Stimulated activated naive CD8-positive, alpha-beta T cell treated with anti-CD3 and anti-CD28 coated beads, Interleukin-15, Interleukin-2, amounts not matched to agents 100 U/mL and 50 U/mL, for 24 hours (primary cell): ENCODE measurements around the gene ZNF280C.
A peak's percentile ranks its signal among the peaks of the same experiment; 100 is the strongest.
"Not testable (repeated sequence)": the region's sequence is repeated elsewhere in the genome, so short reads cannot be mapped to it uniquely, and the experiment has no call there.

Experiments used
- ATAC-seq: fragments of 150-1000 bp; cut with Tn5 transposase; one replicate; pipeline ENCODE4 v1.10.0; 2021
- DNase-seq: peaks from one replicate; pipeline ENCODE4 v3.0.0; 2021

ZNF280C gene

GRCh38 chrX:130261296-130261893 lies 7.3 kb downstream of the ZNF280C start:
- no peak for DNase-seq
- no peak for ATAC-seq

- DNase-seq (no peak), ATAC-seq (no peak)
Observed at GRCh38 chrX:130260316-130260715, 8.4 kb downstream of the ZNF280C start.

DNA sequence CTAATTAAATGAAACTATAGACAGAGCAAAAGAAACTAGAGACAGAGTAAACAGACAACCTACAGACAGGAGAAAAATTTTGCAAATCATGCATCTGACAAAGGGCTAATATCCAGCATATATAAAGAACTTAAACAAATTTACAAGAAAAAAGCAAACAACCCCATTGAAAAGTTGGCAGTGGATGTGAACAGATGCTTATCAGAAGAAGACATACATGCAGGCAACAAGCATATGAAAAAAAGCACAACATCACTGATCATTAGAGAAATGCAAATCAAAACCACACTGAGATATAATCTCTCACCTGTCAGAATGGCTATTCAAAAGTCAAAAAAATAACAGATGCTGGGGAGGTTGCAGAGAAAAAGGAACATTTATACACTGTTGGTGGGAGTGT lies 14.8 kb downstream of the ZNF280C start:
- no peak for ATAC-seq

DNA sequence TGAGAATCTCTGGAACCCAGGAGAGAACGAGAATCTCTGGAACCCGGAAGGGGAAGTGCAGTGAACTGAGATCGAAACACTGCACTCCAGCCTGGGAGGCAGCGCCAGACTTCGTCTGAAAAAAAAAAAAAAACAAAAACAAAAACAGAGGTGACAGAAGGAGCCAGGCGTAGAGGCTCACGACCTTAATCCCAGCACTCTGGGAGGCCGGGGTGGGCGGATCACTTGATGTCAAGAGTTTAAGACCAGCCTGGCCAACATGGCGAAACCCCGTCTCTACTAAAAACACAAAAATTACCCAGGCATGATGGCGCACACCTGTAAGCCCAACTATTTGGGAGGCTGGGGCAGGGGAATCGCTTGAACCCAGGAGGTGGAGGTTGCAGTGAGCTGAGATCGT lies 17.0 kb downstream of the ZNF280C start:
- ATAC-seq, result no peak

More for the DNA sequence above, 14.8 kb downstream of the ZNF280C start:
- DNase-seq, result no peak

GRCh38 chrX:130247996-130248395 lies 20.7 kb downstream of the ZNF280C start:
- ATAC-seq (no peak), DNase-seq (no peak)

More for the DNA sequence above, 17.0 kb downstream of the ZNF280C start:
- no peak for DNase-seq

DNA sequence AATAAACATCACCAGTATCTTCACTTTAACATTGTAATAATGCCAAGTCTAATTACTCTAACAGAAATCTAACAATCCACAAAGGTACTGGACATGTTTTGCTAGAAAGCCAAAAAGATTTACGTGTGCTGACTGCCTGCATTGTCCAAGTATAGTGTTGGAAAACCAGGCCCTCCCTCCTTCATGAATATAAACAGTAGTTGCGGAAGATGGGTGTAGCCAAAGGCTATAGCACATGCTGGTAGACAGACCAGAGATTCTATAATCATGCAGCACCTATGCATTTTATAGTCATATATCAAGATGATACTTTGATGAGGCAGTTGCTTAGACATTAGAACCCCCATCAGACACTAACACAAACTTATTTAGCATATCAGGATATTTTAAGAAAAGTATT lies 22.6 kb downstream of the ZNF280C start:
- no peak for ATAC-seq
- DNase-seq, result no peak

DNA sequence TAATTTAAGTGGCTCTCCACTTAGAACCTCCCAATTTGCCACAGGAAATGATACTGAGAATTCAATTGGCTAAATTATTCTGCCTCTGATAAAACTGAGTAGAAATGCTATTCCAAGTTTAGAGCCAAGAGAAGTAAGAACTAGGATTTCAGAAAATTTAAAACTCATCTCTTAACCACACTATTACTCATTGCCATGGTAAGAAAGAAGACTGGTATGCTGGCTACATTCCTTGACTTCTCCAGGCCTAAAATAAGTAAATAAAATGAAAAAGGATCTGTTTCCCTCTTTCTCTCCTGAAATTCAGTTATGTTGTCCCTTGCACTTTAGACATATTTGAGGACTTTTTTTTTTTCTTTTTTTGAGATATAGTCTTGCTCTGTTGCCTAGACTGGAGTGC lies 23.3 kb downstream of the ZNF280C start:
- no peak for ATAC-seq
- no peak for DNase-seq

- not testable (repeated sequence) for ATAC-seq, DNase-seq
Observed at GRCh38 chrX:130231184-130231583, 37.5 kb downstream of the ZNF280C start.

DNA sequence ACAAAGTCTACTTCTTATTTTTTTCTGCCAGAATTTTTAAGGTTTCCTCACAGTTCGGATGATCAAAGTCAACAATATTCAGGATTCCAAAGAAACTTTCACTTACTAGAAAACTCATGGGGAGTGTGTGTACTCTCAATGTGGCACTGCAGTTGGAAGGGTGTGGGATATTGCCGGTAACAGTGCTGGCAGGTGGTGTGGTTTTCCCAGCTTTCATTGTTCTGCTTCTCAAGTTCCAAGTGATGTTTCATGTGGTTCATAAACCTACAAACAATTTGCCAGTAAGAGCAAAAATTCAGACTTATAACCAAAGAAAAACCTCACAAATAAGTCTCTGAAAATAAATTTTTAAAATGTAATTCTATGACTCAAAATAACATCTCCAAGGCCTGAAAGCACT lies 39.8 kb downstream of the ZNF280C start:
- DNase-seq (no peak), ATAC-seq (no peak)

- DNase-seq, result no peak
- no peak for ATAC-seq
Observed at GRCh38 chrX:130224810-130225209, 43.9 kb downstream of the ZNF280C start.

- DNase-seq (no peak), ATAC-seq (no peak)
Observed at GRCh38 chrX:130216320-130216719, 52.4 kb downstream of the ZNF280C start.

DNA sequence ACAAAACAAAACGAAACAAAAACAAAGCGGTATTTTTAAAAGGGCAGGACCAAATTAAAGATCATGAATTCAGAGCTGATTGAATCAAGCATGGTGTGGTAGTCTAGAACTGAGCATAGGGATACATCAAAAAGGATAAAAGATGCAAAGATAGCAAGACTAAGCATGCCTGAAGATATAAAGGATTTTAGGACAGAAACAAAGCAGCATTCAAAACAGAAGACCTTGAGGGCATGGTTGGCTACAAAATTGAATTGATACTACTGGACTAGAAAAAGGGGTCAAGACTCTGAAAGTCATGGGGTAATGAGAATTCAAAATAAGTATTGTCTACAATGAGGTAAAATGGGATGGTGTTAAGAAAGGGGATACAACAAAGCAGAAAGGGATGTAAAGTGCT lies 55.3 kb downstream of the ZNF280C start:
- no peak for ATAC-seq
- no peak for DNase-seq

DNA sequence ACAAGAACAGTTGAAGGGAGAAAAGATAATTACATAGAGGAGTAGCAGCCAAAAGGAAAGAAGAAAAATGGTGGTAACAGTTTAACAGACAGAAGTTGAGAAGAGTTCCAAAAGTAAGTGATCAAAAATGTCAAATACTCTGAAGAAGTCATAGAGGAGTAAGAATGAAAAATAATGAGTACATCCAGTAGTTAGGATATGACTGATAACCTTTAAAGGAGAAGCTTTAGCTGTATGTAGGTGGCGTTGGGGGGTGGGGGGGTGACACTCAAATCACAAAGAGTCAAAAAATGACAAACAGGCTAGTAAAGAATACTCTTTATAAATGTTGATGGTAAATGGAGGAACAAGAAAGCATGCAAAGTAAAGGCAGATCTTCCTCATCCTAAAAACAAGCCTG lies 56.3 kb downstream of the ZNF280C start:
- DNase-seq, result no peak
- ATAC-seq, result peak; percentile 61

DNA sequence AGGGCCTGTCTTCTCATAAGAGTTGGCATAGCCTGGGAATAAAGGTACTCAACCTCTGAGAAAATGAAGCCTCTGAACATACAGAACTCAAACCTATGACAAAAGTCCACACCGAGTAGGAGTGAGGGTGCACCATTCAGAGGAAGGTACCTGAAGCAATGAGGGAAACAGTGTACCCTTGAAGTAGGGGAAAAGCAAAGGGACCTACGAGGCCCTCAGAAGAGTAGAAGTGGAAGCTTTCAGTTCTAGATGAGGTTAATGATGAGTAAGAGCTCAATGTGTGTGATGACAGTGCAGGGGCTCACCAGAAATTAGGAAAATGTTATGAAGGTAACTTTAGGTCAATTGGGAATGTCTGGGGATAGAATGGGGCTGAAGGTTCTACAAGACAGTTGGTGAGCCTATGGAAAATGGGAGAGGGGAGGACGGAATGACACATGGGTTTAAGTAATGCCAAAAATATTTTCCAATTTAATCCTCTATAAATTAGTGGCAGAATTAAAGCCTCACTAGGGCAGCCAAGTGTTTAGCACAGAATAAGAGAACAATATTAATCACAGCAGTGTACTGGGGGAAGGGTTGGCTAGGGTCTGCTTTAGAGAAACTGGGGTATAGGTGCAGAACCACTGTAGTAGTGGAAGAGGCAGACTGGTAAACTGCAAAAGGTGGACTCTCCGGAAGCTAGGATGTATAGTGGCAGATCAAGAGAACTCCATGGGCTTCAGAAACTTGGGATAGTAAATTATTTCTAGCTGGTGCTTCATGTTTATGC lies 57.1 kb downstream of the ZNF280C start:
- DNase-seq (no peak), ATAC-seq (peak; percentile 90)

- ATAC-seq, result no peak
- DNase-seq, result no peak
Observed at GRCh38 chrX:130204647-130205046, 64.1 kb downstream of the ZNF280C start.

- ATAC-seq, result no peak
- no peak for DNase-seq
Observed at GRCh38 chrX:130197464-130197863, 71.2 kb downstream of the ZNF280C start.

- ATAC-seq (no peak), DNase-seq (no peak)
Observed at GRCh38 chrX:130196466-130196865, 72.2 kb downstream of the ZNF280C start.

DNA sequence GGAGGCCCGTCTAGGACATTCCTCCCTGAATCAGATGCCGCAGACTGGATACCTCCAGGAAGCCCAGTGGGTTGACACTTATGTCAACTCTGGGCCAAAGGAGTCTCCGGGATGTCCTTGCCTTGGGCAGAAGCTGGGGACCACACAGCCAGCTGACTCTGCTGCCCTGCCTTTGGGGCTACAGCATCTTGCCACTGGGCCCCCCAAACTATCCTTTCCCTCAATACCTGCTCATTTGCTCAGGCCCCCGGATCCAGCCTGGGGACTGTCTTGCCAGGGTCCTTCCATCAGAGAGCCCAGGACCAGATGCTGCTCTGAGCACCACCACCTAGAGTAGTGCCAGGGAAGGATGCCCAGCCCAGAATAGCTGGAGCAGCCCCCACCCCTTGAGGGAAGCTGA lies 77.9 kb downstream of the ZNF280C start:
- DNase-seq (no peak), ATAC-seq (no peak)

DNA sequence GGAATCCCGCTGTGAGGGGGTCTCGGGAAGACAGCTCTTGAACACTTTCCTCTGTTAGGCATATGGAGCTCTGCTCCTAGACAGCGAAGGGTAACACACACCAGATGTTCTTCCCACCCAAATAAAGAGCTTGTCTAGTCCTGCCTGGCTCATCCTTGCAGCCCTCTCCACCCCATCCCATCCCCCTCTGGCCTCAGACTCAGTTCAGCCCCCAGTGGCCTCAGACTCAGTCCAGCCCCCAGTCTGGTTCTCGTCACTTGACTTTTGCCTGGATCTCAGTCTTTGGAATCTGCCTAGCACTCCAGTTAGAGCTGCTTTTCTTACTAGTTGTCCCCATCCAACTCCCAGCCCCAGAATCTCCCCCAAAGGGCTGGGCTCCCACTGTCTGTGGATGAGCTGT lies 82.0 kb downstream of the ZNF280C start:
- ATAC-seq, result no peak
- DNase-seq, result no peak

- DNase-seq (no peak), ATAC-seq (no peak)
Observed at GRCh38 chrX:130184857-130185256, 83.8 kb downstream of the ZNF280C start.

- no peak for DNase-seq
- no peak for ATAC-seq
Observed at GRCh38 chrX:130184168-130184567, 84.5 kb downstream of the ZNF280C start.

DNA sequence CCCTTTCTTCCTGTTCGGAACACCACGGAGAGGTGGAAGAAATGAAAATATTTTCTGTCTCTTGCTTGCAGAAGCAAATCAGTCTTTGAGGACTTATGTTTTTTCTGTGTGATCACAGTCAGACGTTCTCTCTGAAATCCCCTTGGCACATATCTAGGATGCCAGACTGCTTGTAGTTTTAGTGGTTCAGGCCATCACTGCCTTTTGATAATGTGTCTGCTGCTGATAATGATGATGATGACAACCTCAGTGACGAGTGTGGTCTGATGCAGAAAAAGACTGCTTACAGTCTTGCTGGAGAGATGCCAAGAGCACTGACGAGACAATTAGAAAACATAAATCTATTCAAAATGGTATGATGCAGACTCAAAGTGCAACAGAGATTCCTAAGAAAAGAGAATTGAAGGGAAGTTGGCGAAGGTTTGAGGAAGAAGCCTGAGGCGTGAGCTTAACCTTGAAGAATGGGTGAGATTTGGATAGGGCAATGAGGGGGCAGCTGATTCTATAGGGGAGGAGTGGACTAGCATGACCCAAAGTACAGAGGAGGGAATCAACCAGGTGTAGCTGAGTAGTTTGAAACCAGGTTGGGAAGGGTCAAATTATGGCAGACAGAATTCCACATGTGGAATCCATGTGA lies 89.0 kb downstream of the ZNF280C start:
- ATAC-seq, result no peak

DNA sequence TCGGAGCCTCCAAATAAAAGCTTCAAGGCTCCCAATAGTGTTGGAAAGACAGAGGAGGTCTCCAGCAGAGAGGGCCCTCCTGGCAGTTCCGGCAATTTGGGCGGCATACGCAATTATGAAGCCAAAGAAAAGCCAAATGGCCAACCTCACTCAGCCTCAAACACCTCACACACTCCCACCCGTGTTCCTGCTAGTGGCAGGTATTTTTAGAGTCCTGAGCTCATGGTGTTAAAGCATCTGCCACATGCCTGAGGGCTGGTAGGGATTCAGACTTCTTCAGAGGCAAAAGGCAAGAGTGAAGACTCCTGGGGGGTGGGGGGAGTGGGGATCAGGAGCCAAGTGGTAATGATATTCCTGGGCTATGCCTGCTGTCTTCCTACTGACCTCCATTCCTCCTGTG lies 89.5 kb downstream of the ZNF280C start:
- DNase-seq (no peak), ATAC-seq (no peak)

More for the DNA sequence above, 89.0 kb downstream of the ZNF280C start:
- no peak for DNase-seq
